SK-N-SH (cell line): ENCODE measurements around the gene RSRC2. TPM values are rescaled to one million over a fixed set of nuclear protein-coding genes. Genes with fewer than 3 reads are reported as not detected.

Experiments used
- CTCF ChIA-PET: fragments of 300-600, 350-600 bp; formaldehyde crosslinking; extraction: SDS; loops from one replicate; lab custom pipeline; 2021; lab: Yijun Ruan, JAX
- POLR2A ChIA-PET: fragments of 350-600 bp; sonication (Branson Sonifier 250); formaldehyde crosslinking; extraction: SDS; loops from one replicate; lab custom pipeline; 2020; ENCODE audit warnings: antibody characterized with exemption, inconsistent platforms; lab: Yijun Ruan, JAX
- DNase-seq: peaks from one replicate; pipeline ENCODE4 v3.0.0; 2012
- H2AFZ ChIP-seq: fragments of 200-600 bp; sonication (generic); 2 replicates; pipeline ENCODE4 v1.8.1; 2016; ENCODE audit warnings: antibody characterized with exemption, mild to moderate bottlenecking, low read depth
- H3F3A ChIP-seq: fragments of 200-600 bp; sonication (generic); replicated peaks from 2 replicates; pipeline ENCODE3; 2016; ENCODE audit warnings: antibody characterized with exemption, mild to moderate bottlenecking; ENCODE audit not compliant: insufficient read depth
- H3K27ac ChIP-seq, 2 experiments: fragments of 200-500 bp in 1 of 2; fragments of 200-600 bp in 1 of 2; sonication (Bioruptor generic) in 1 of 2; sonication (generic), shearing (Covaris generic) in 1 of 2; 2 replicates each; pipeline versions ENCODE4 v1.5.1 to v1.6.1; 2014 to 2016; ENCODE audit warnings: low read depth in 2 of 2, inconsistent platforms in 1 of 2, low read length in 1 of 2, mild to moderate bottlenecking in 1 of 2, mixed read lengths in 1 of 2
- H3K27me3 ChIP-seq: fragments of 200-600 bp; sonication (generic), shearing (Covaris generic); 2 replicates; pipeline ENCODE4 v1.6.1; 2016; ENCODE audit warnings: mixed run types; ENCODE audit not compliant: insufficient read depth
- H3K36me3 ChIP-seq, 2 experiments: fragments of 200-500 bp in 1 of 2; fragments of 200-600 bp in 1 of 2; sonication (Bioruptor generic) in 1 of 2; sonication (generic) in 1 of 2; replicated peaks in 1 of 2; 2 replicates each; pipeline versions ENCODE3 to v1.5.1; 2014 to 2016; ENCODE audit warnings: low read length in 1 of 2, mild to moderate bottlenecking in 1 of 2; ENCODE audit not compliant: insufficient read depth in 2 of 2, control insufficient read depth in 1 of 2
- H3K4me1 ChIP-seq, 2 experiments: fragments of 200-500 bp in 1 of 2; fragments of 200-600 bp in 1 of 2; sonication (Bioruptor generic) in 1 of 2; sonication (generic), shearing (Covaris generic) in 1 of 2; 2 replicates each; pipeline versions ENCODE4 v1.5.1 to v1.6.1; 2014 to 2016; ENCODE audit warnings: low read depth in 1 of 2, low read length in 1 of 2, mixed run types in 1 of 2; ENCODE audit not compliant: insufficient read depth in 2 of 2, control insufficient read depth in 1 of 2
- H3K4me2 ChIP-seq: fragments of 200-600 bp; sonication (generic), shearing (Covaris generic); 2 replicates; pipeline ENCODE4 v1.6.1; 2017; ENCODE audit warnings: mixed run types
- H3K4me3 ChIP-seq, 2 experiments: fragments of 200-500 bp in 1 of 2; fragments of 200-600 bp in 1 of 2; sonication (Bioruptor generic) in 1 of 2; sonication (generic), shearing (Covaris generic) in 1 of 2; 2 replicates each; pipeline versions ENCODE4 v1.5.1 to v1.8.1; 2014 to 2016; ENCODE audit warnings: low read depth in 2 of 2, inconsistent platforms in 1 of 2, low read length in 1 of 2, mild to moderate bottlenecking in 1 of 2, mixed read lengths in 1 of 2, moderate library complexity in 1 of 2
- H3K79me2 ChIP-seq: fragments of 200-600 bp; sonication (generic); 2 replicates; pipeline ENCODE4 v1.8.1; 2017; ENCODE audit warnings: mild to moderate bottlenecking; ENCODE audit not compliant: insufficient read depth
- H3K9ac ChIP-seq: fragments of 200-600 bp; sonication (generic); 2 replicates; pipeline ENCODE4 v1.6.1; 2017; ENCODE audit warnings: mixed run types
- H3K9me2 ChIP-seq: fragments of 200-600 bp; sonication (generic); 2 replicates; pipeline ENCODE4 v1.6.1; 2017; ENCODE audit warnings: mixed run types
- H3K9me3 ChIP-seq: fragments of 200-600 bp; sonication (generic); 2 replicates; pipeline ENCODE4 v1.6.1; 2017; ENCODE audit warnings: mixed run types, mild to moderate bottlenecking, moderate library complexity
- H4K20me1 ChIP-seq: fragments of 200-600 bp; sonication (generic); 2 replicates; pipeline ENCODE4 v1.6.1; 2017; ENCODE audit warnings: mild to moderate bottlenecking, mixed run types; ENCODE audit not compliant: insufficient read depth
- GABPA ChIP-seq: IDR thresholded peaks from 2 replicates; pipeline ENCODE4 v1.4.0; 2012; ENCODE audit warnings: low read depth, mild to moderate bottlenecking
- GATA2 ChIP-seq: sonication (generic); formaldehyde crosslinking; IDR thresholded peaks from 2 replicates; pipeline ENCODE4 v1.5.0; 2020; ENCODE audit warnings: mild to moderate bottlenecking, missing genetic modification reagents
- JUND ChIP-seq: IDR thresholded peaks from 2 replicates; pipeline ENCODE4 v1.4.0; 2012
- MXI1 ChIP-seq: IDR thresholded peaks from 2 replicates; pipeline ENCODE4 v1.6.1; 2012; ENCODE audit warnings: mild to moderate bottlenecking, low read depth, low read length, improper control_type of control experiment
- NFIC ChIP-seq: IDR thresholded peaks from 2 replicates; pipeline ENCODE4 v1.4.0; 2012; ENCODE audit warnings: borderline replicate concordance
- RAD21 ChIP-seq: IDR thresholded peaks from 2 replicates; pipeline ENCODE4 v1.6.1; 2012; ENCODE audit warnings: mild to moderate bottlenecking, low read length
- SIN3A ChIP-seq: IDR thresholded peaks from 2 replicates; pipeline ENCODE4 v1.6.1; 2012; ENCODE audit warnings: low read depth, mild to moderate bottlenecking, low read length, moderate library complexity, borderline replicate concordance
- TAF1 ChIP-seq: IDR thresholded peaks from 2 replicates; pipeline ENCODE4 v1.6.1; 2012; ENCODE audit warnings: low read depth, mild to moderate bottlenecking, low read length, moderate library complexity, borderline replicate concordance
- TEAD4 ChIP-seq: IDR thresholded peaks from 2 replicates; pipeline ENCODE4 v1.4.0; 2012; ENCODE audit warnings: mild to moderate bottlenecking, borderline replicate concordance; ENCODE audit not compliant: insufficient read depth
- WGBS: methylation state at CpG from one replicate; pipeline ENCODE4 v1.1.6; 2017; ENCODE audit warnings: low lambda C conversion rate; 5-methylcytosine and 5-hydroxymethylcytosine counted together
- polyA plus RNA-seq, 3 experiments: library from polyadenylated mRNA; depleted of rRNA; stranded (reverse); fragments of >200 nt; gene quantifications; 2 replicates each; pipeline ENCODE4 v1.2.3, GENCODE V29; 2012
- TF ChIP-seq, protein P1 (sequence below): fragments of 150-350 bp; IDR thresholded peaks from 2 replicates; pipeline ENCODE4 v1.6.1; 2017; ENCODE audit warnings: antibody characterized with exemption, low read length, low read depth, borderline replicate concordance
- TF ChIP-seq, protein P2 (sequence below): IDR thresholded peaks from 2 replicates; pipeline ENCODE4; 2012

RSRC2 gene
- polyA plus RNA-seq, 1 of the 3 experiments (the other 2 are of a cell fraction) = 24.8 TPM

DNA sequence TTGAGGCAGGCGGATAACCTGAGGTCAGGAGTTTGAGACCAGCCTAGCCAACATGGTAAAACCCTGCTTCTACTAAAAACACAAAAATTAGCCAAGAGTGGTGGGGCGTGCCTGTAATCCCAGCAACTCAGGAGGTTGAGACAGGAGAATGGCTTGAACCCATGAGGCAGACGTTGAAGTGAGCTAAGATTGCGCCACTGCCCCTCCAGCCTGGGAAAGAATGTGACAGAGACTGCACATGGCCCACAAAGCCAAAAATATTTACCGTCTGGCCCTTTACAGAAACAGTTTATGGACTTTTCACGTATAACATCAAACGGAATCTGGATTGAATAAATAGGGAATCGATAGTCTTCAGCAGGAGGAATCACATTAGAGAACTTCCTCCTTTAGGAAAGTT, 3.5 kb downstream of the RSRC2 start:
- Histone ChIP-seq H2AFZ (no peak overlapping the region; the same call in 1 of the 2 replicates), H3K79me2 (peaks cover 94% of the 10 kb centered on the region), H3K27me3 (no peaks in the 10 kb centered on the region), H3K36me3 (peaks cover 53 to 67% of the 10 kb centered on the region in 2 experiments), H3K9me3 (no peaks in the 10 kb centered on the region), H3K4me2 (peak overlapping the region; percentile 73), H4K20me1 (peaks cover 60% of the 10 kb centered on the region), H3K4me3 (peak overlapping the region in 1 of 2 experiments; percentile 27; a peak in 1 of 4 replicates), H3K9ac (0 out of 2 replicates have a peak overlapping the region, but pooled peaks have one; percentile 3), H3K27ac (peak overlapping the region in 1 of 2 experiments; percentile 99; a peak in 1 of 4 replicates), H3F3A (peaks cover 38% of the 10 kb centered on the region), H3K4me1 (peaks cover 14 to 17% of the 10 kb centered on the region in 2 experiments; a peak in 3 of 4 replicates), H3K9me2 (no peaks in the 10 kb centered on the region)
- DNase-seq = no peak
- TF ChIP-seq, protein P1, sequence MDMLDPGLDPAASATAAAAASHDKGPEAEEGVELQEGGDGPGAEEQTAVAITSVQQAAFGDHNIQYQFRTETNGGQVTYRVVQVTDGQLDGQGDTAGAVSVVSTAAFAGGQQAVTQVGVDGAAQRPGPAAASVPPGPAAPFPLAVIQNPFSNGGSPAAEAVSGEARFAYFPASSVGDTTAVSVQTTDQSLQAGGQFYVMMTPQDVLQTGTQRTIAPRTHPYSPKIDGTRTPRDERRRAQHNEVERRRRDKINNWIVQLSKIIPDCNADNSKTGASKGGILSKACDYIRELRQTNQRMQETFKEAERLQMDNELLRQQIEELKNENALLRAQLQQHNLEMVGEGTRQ = no peak
- no peak for TF ChIP-seq JUND
- no peak for TF ChIP-seq TAF1
- no peak for TF ChIP-seq TEAD4
- peak; percentile 24; the same call in 1 of the 2 replicates for TF ChIP-seq MXI1
- 74% methylated on average over 8 of the region's 8 CpGs for WGBS
- ChIA-PET POLR2A (interaction anchor here (0.5 kb wide), 1 partner anchor 36 kb away, joined by 4 read pairs; no protein-coding TSS in a partner anchor), CTCF (no interaction called here)

DNA sequence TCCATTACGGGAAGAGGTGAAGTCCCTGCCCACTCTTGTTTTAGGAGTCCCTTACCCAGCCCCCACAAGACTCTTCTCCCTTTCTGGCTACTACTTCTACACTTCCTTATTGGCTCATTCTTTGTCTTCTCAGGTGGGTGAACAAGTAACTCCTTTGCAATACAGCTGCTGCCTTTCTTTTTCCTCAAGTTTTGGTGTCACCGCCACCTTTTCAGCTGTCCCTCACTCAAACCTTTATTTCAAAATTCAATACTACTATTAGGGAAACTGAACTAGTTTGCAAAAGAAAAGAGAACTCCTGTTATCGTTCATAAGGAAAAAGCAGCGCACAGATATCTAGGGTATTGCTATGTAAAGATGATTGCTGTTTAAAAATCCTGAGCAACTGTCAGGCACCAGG, 6.1 kb downstream of the RSRC2 start:
- peaks cover 12 to 15% of the 10 kb centered on the region in 2 experiments; a peak in 3 of 4 replicates for H3K4me1 ChIP-seq
- no peak overlapping the region for H3K27ac ChIP-seq
- peaks cover 47% of the 10 kb centered on the region for H3F3A ChIP-seq
- H3K9me3 ChIP-seq = no peaks in the 10 kb centered on the region
- no peaks in the 10 kb centered on the region for H3K9me2 ChIP-seq
- H3K4me2 ChIP-seq = no peak overlapping the region
- no peak overlapping the region for H2AFZ ChIP-seq
- no peaks in the 10 kb centered on the region for H3K27me3 ChIP-seq
- TF ChIP-seq, protein P2, sequence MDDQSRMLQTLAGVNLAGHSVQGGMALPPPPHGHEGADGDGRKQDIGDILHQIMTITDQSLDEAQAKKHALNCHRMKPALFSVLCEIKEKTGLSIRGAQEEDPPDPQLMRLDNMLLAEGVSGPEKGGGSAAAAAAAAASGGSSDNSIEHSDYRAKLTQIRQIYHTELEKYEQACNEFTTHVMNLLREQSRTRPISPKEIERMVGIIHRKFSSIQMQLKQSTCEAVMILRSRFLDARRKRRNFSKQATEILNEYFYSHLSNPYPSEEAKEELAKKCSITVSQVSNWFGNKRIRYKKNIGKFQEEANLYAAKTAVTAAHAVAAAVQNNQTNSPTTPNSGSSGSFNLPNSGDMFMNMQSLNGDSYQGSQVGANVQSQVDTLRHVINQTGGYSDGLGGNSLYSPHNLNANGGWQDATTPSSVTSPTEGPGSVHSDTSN = no peak
- TF ChIP-seq RAD21 (no peak), GATA2 (CRISPR knock-in tag) (no peak)
- CTCF ChIA-PET = interaction anchor here (1.6 kb wide), 1 partner anchor 19 kb away, joined by 6 read pairs; the partner anchor contains the start of gene ZCCHC8
- no peak for DNase-seq
- peaks cover 100% of the 10 kb centered on the region for H3K79me2 ChIP-seq
- no peak overlapping the region for H3K4me3 ChIP-seq
- peaks cover 77 to 91% of the 10 kb centered on the region in 2 experiments for H3K36me3 ChIP-seq
- 93% methylated on average over 4 of the region's 4 CpGs for WGBS
- POLR2A ChIA-PET = no interaction called here
- no peak overlapping the region for H3K9ac ChIP-seq
- H4K20me1 ChIP-seq = peaks cover 82% of the 10 kb centered on the region

DNA sequence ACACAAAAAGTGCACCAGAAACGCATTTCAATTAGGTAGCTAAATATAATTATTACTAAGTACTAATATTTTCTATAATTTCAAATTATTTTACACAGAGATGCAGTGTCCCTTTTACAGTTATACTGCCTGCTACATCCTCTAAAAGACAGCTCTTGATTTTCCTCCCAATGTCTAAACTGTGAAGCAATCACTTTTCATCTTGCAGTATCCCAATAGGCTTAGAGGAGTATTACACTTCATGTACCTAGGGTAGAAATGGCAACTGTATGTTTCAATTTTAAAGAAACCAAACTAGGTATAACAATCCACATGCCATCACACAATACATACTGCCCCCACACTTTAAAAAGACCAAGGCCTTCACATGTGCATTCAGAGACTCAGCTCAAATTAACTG, 7.3 kb downstream of the RSRC2 start:
- peaks cover 10 to 15% of the 10 kb centered on the region in 2 experiments; a peak in 3 of 4 replicates for H3K4me1 ChIP-seq
- peaks cover 57% of the 10 kb centered on the region for H3F3A ChIP-seq
- H3K27ac ChIP-seq = no peak overlapping the region
- no peaks in the 10 kb centered on the region for H3K9me2 ChIP-seq
- peaks cover 100% of the 10 kb centered on the region for H3K79me2 ChIP-seq
- CTCF ChIA-PET = interaction anchor here (1.6 kb wide), 1 partner anchor 18 kb away, joined by 6 read pairs; the partner anchor contains the start of gene ZCCHC8
- no peak for DNase-seq
- POLR2A ChIA-PET = no interaction called here
- H3K4me2 ChIP-seq = no peak overlapping the region
- no peaks in the 10 kb centered on the region for H3K9me3 ChIP-seq
- H3K27me3 ChIP-seq = no peaks in the 10 kb centered on the region
- H3K36me3 ChIP-seq = peaks cover 86 to 97% of the 10 kb centered on the region in 2 experiments
- H2AFZ ChIP-seq = no peak overlapping the region
- no peak overlapping the region for H3K9ac ChIP-seq
- TF ChIP-seq MXI1 = no peak
- no peak for TF ChIP-seq SIN3A
- TF ChIP-seq, protein P2 = no peak
- no peak for TF ChIP-seq GABPA
- TF ChIP-seq NFIC = no peak
- TF ChIP-seq, all 33 proteins: peak for 0
- Histone ChIP-seq H4K20me1 (peaks cover 80% of the 10 kb centered on the region), H3K4me3 (no peak overlapping the region)
- WGBS = 91% methylated on average over 1 of the region's 1 CpG
